HAP-1 (cell line): ENCODE data around the gene TMC8.
A peak's percentile ranks its signal among the peaks of the same experiment; 100 is the strongest.
"Not testable (repeated sequence)": the region's sequence is repeated elsewhere in the genome, so short reads cannot be mapped to it uniquely, and the experiment has no call there.

ENCODE experiments used
- DNase-seq, 2 experiments: peaks; one replicate each; pipeline ENCODE4 v3.0.0-alpha.2; 2016 to 2020; ENCODE audit warnings: low spot score in 2 of 2
- H3K27me3 ChIP-seq: fragments of 250-450 bp; sonication (Bioruptor Pico); 2 replicates; pipeline ENCODE4 v1.5.1; 2020; ENCODE audit warnings: low read depth, mild to moderate bottlenecking, moderate library complexity
- H3K36me3 ChIP-seq: fragments of 250-450 bp; sonication (Bioruptor Pico); replicated peaks from 2 replicates; pipeline ENCODE4 v1.5.1; 2020; ENCODE audit warnings: mild to moderate bottlenecking
- H3K4me1 ChIP-seq: fragments of 250-450 bp; sonication (Bioruptor Pico); 2 replicates; pipeline ENCODE4 v1.5.1; 2020; ENCODE audit warnings: mild to moderate bottlenecking
- H3K4me3 ChIP-seq: fragments of 250-450 bp; sonication (Bioruptor Pico); 2 replicates; pipeline ENCODE4 v1.5.1; 2020; ENCODE audit warnings: mild to moderate bottlenecking, moderate library complexity
- H3K9me3 ChIP-seq: fragments of 250-450 bp; sonication (Bioruptor Pico); 2 replicates; pipeline ENCODE4 v1.5.1; 2020; ENCODE audit warnings: mild to moderate bottlenecking, moderate library complexity
- in situ Hi-C: fragments of 300-500 bp; cut with MboI; formaldehyde crosslinking; loops from 3 replicates; pipeline ENCODE4 v1.14.3; 2020; ENCODE audit warnings: low sequenced_read_pairs, inconsistent platforms, mixed read lengths

Gene TMC8

GRCh38 chr17:78139861-78140168, 9.2 kb downstream of the TMC8 start:
- H3K27me3 ChIP-seq, in situ Hi-C loops, H3K9me3 ChIP-seq, H3K4me3 ChIP-seq, H3K4me1 ChIP-seq, DNase-seq, H3K36me3 ChIP-seq: not testable (repeated sequence)

DNA sequence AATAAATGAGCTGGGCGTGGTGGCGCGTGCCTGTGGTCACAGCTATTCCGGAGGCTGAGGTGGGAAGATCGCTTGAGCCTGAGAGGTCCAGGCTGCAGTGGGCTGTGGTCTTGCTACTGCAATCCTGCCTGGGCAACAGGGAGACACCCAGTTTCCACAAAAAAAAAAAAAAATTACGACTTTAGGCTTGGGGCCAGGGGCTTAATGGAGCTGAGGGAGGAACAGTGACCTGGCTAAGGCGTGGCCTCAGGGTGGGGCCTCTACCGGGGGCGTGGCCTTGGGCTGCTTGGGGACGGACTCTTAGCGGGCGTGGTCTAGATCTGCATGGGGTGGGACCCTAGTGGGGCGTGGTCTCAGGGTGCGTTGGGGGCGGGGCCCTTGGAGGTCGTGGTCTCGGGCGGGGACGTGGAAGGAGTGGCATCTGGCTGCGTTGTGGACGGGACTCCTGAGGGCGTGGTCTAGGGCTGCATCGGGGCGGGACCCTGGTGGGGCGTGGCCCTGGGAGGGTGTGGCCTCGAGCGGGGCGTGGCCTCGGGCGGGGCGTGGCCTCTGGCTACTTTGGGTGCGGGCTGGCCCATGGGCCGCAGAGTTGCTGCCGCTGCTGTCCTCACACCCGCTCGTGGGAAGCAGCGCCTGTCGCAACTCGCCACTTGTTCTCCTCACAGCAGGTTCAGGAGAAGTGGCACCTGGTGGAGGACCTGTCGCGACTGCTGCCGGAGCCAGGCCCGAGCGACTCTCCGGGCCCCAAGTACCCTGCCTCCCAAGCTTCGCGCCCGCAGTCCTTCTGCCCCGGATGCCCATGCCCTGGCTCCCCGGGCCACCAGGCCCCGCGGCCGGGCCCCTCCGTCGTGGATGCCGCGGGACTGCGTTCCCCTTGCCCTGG, 9.8 kb downstream of the TMC8 start:
- in situ Hi-C loops: no loop called here
- H3K36me3 ChIP-seq: no peaks in the 10 kb centered on the region
- peaks cover 6% of the 10 kb centered on the region for H3K4me1 ChIP-seq

DNA sequence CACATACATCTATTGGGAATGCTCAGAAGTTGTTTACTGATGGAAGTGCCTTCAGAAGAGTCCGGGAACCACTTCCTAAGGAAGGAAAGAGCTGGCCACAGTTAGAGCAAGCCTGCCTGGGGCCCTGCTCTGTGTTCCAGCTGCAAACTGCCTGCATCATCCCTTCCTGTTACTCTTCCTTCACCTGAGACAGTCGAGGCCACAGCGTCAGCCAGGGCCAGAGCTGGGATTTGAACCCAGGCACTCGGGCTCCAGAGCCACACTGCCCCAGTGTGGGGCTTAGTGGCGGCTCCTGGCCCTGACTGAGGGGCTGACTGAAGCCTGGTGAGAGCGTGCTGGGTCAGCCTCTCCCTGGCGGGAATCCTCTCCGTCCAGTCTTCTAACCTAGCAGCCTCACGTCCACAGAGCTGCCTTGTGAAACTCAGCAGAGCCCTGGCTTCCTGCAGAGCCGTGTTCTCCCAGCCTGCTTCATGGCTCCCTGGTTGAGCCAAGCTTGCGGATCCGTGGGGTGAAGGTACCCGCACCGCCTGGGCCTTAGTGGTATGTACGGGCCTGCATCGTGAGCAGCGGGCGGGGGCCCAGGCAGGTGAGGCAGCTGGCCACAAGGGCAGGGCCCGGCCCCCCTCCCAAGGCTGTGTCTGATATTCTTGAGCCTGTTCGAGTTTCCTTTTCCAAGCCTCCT, 11.0 kb downstream of the TMC8 start:
- no peak overlapping the region for H3K4me3 ChIP-seq
- peaks cover 6% of the 10 kb centered on the region for H3K4me1 ChIP-seq
- H3K36me3 ChIP-seq: no peaks in the 10 kb centered on the region
- no peaks in the 10 kb centered on the region for H3K9me3 ChIP-seq
- no peaks in the 10 kb centered on the region for H3K27me3 ChIP-seq
- DNase-seq: no peak
- in situ Hi-C loops: no loop called here

More for the DNA sequence above, 9.8 kb downstream of the TMC8 start:
- Histone ChIP-seq H3K4me3 (no peak overlapping the region), H3K9me3 (no peaks in the 10 kb centered on the region), H3K27me3 (no peaks in the 10 kb centered on the region)
- peak; percentile 94 to 100 for DNase-seq

DNA sequence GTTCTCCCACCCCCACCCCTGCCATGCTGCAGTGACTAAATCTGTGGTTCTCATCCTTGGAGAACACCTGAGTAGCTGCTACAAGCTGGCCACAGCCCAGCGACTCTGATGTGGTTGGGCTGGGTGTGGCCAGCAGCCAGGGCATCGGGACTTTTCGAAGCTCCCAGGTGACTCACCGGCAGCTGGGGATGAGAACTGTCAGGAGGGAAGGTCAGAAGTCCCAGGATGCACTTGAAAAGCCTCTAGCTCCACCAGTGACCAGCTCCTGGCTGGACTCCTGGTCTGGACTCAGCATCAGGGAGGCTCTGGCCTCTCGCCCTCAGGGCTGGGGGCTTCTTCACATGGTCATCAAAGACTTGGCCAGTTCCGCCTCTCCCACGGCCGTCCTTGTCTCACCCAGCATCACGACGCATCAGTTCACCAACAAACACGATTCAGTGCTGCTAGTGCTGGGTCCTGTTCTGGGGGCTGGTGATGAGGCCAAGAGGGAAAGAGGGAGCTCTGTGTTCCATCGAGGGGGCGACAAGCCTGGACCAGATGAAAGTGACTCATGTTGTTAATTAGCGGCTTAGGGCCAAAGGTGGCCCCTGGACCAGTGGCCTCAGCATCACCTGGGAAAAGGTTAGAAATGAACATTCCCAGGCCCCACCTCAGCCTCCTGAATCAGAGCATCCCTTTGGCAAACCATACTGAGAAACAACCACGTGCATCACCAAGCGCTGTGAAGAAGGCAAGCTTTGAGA, 11.7 kb downstream of the TMC8 start:
- Histone ChIP-seq H3K4me3 (no peak overlapping the region), H3K9me3 (no peaks in the 10 kb centered on the region), H3K27me3 (no peaks in the 10 kb centered on the region), H3K36me3 (no peaks in the 10 kb centered on the region), H3K4me1 (peaks cover 6% of the 10 kb centered on the region)
- no peak for DNase-seq
- in situ Hi-C loops: no loop called here

DNA sequence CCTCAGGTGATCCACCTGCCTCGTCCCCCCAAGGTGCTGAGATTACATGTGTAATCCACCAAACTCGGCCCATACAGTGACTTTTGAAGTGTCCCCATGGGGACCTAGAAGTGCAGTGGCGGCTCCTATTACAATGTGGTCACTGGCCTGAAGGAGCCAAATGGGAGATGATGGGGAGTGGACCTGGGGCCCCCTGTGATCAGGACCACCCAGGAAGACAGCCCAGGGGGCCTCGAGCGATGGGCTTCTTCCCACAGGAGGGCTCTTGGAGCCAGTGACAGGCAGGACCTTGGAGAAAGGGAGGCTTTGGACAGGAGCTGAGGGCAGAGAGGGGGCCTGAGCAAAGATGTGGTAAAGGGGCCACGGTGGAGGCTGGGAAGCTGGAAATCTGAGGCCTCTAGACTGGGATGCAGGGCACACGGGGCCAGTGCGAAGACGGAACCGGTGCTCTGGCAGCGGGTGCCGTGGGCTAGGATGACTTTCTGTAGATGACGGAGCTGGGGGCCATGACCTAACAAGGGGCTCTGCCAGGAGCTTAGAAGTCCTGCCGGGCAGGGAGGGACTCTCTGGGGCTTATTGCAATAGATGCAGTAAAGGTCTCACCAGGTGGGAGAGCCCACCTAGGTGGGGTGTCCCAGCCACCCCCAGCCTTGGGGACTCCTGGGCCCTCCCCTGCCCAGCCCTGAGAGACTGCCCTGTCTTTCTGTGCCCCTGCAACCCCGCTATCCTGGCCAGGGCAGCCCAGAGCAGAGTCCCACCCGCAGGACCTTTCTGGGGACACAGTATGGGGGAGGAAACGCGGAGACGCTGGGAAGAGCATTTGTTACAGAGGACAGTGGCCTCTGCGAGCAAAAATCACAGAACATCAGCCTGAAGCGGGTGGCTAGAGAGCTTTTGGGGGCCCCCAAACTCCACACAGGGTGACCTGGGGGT, 12.9 kb downstream of the TMC8 start:
- DNase-seq: no peak
- no peaks in the 10 kb centered on the region for H3K36me3 ChIP-seq
- no peaks in the 10 kb centered on the region for H3K27me3 ChIP-seq
- in situ Hi-C loops: no loop called here
- H3K4me1 ChIP-seq: peaks cover 6% of the 10 kb centered on the region
- H3K4me3 ChIP-seq: no peak overlapping the region
- no peaks in the 10 kb centered on the region for H3K9me3 ChIP-seq

- Histone ChIP-seq H3K4me1 (peaks cover 6% of the 10 kb centered on the region), H3K27me3 (no peaks in the 10 kb centered on the region), H3K36me3 (no peaks in the 10 kb centered on the region), H3K9me3 (no peaks in the 10 kb centered on the region), H3K4me3 (no peak overlapping the region)
- peak in 1 of 2 experiments; percentile 41 for DNase-seq
- in situ Hi-C loops: no loop called here
Measured at GRCh38 chr17:78144147-78144719, 13.7 kb downstream of the TMC8 start.

- H3K9me3 ChIP-seq: no peaks in the 10 kb centered on the region
- no peak overlapping the region for H3K4me3 ChIP-seq
- H3K36me3 ChIP-seq: no peaks in the 10 kb centered on the region
- in situ Hi-C loops: no loop called here
- H3K4me1 ChIP-seq: peaks cover 5% of the 10 kb centered on the region
- no peaks in the 10 kb centered on the region for H3K27me3 ChIP-seq
- no peak for DNase-seq
Measured at GRCh38 chr17:78144736-78145641, 14.4 kb downstream of the TMC8 start.

GRCh38 chr17:78146471-78146869, 15.9 kb downstream of the TMC8 start:
- Histone ChIP-seq H3K4me1 (no peaks in the 10 kb centered on the region), H3K27me3 (no peaks in the 10 kb centered on the region), H3K36me3 (no peaks in the 10 kb centered on the region), H3K4me3 (no peak overlapping the region), H3K9me3 (no peaks in the 10 kb centered on the region)
- no peak for DNase-seq
- in situ Hi-C loops: no loop called here

GRCh38 chr17:78146881-78147280, 16.3 kb downstream of the TMC8 start:
- Histone ChIP-seq H3K4me1 (no peaks in the 10 kb centered on the region), H3K36me3 (no peaks in the 10 kb centered on the region), H3K27me3 (no peaks in the 10 kb centered on the region), H3K9me3 (no peaks in the 10 kb centered on the region), H3K4me3 (no peak overlapping the region)
- in situ Hi-C loops: no loop called here
- no peak for DNase-seq

GRCh38 chr17:78147315-78147998, 16.9 kb downstream of the TMC8 start:
- no peak for DNase-seq
- Histone ChIP-seq H3K9me3 (no peaks in the 10 kb centered on the region), H3K27me3 (no peaks in the 10 kb centered on the region), H3K4me3 (no peak overlapping the region), H3K4me1 (no peaks in the 10 kb centered on the region), H3K36me3 (no peaks in the 10 kb centered on the region)
- in situ Hi-C loops: no loop called here

GRCh38 chr17:78148286-78149016, 17.9 kb downstream of the TMC8 start:
- no peak overlapping the region for H3K4me3 ChIP-seq
- no peaks in the 10 kb centered on the region for H3K27me3 ChIP-seq
- in situ Hi-C loops: no loop called here
- H3K9me3 ChIP-seq: no peaks in the 10 kb centered on the region
- H3K36me3 ChIP-seq: no peaks in the 10 kb centered on the region
- no peak for DNase-seq
- H3K4me1 ChIP-seq: no peaks in the 10 kb centered on the region
